ENCODE measurements around the gene ITGA11.

ITGA11 gene

DNA sequence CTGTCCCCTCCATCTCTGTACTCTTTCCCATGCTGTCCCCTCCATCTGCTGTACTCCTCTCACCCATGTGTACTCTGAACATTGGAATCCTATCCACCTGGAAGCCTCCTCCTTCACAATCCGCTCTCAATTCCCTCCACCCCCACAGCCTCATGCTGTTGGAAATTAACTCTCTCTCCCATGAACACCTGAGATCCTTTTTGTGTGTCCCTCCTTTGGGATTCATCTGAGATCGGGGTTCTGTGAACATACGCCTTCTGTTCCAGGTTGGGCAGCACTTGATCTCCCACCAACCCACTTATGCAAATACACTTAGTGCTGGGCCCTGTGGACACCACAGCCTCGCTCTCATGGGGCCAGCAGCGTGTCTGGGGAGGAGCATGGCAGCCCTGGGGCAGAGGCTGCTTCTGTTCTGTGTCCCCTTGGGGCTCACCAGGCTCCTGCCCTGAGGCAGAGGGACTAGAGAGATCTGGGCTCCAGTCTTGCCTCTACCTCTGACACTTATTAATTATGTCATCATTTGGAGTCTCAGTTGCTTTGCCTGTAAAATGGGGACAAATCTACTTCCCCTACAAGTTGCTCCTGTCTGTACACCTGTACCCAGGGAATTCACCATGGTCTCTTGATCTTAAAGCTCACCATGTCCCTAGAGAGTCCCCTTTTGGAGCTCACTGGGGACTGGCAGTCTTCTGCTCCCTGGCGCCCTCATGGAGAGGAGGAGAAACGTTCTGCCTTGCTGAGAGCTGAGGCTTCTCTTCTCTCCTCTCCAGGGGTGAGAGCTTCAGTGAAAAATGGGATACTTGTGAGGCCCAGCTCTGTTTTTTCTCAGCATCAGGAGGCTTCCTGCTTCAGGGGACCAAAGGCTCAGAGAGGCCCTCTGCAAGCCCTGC, 42.7 kb downstream of the ITGA11 start:
- no peak for DNase-seq

DNA sequence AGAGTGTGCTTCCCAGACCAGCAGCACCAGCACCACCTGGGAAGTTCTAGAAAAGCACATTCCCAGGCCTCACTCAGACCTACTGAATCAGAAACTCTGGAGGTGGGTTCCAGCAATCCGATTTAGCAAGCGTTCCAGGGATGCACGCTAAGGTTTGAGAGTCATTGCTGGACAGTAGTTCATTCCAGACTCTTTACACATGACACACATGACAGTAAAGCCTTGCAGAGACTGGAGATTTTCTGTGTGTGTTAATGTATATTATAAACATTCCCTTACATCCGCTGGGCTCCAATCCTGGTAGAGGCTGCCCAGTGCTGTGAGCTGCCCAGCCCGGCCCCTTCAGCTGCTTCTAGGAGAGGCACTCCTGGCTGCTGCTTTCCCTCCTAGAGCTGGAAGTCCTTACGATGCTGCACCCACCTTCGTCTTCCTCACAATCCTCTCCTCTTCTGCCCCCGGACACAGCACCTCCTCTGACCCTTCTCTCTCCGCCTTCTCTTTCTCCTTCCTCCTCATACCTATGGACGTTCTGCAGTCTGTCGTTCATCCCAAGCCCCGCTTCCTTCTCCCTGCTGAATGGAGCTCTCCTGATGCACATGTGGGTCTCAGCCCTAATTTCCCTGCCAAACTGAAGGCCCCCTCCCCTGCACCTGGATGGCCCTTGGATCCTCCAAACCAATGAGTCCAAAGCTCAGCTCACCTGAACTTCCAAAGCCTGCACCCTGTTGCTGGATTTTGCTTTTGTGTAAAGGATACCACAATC, 44.4 kb downstream of the ITGA11 start:
- DNase-seq: no peak

DNA sequence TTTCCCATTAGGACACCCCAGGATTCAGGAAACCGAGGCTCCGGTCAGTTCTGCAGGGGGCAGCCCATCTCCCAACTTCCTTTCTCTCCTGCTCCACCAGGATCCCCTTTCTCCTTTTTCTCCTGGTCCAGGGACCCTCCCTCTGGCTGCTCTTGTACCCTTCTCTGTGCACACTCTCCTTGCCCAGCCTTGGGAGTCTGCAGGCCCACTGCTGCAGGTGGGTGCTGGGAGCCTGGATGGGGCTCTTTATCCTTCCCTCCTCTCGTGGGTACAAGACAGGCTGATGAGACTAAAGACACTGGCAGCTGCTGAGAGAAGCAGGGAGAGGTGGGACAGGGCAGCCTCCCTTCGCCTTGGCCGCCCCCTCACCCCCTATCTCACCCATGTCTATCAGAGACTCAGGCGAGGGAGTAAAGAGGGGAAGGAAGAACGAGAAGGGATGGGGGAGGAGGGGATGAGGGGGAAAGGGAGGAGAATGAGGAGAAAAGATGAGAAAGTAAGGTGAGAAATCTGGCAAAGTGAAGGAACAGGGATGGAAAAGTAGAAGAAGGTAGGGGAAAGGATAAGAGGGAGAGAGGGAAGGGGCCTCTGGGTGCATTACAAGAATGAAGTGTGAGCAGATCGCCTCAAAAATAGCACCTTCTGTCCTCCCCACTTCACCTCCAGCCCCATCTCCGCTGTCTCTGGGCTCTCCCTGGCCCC, 45.2 kb downstream of the ITGA11 start:
- no peak for DNase-seq

DNA sequence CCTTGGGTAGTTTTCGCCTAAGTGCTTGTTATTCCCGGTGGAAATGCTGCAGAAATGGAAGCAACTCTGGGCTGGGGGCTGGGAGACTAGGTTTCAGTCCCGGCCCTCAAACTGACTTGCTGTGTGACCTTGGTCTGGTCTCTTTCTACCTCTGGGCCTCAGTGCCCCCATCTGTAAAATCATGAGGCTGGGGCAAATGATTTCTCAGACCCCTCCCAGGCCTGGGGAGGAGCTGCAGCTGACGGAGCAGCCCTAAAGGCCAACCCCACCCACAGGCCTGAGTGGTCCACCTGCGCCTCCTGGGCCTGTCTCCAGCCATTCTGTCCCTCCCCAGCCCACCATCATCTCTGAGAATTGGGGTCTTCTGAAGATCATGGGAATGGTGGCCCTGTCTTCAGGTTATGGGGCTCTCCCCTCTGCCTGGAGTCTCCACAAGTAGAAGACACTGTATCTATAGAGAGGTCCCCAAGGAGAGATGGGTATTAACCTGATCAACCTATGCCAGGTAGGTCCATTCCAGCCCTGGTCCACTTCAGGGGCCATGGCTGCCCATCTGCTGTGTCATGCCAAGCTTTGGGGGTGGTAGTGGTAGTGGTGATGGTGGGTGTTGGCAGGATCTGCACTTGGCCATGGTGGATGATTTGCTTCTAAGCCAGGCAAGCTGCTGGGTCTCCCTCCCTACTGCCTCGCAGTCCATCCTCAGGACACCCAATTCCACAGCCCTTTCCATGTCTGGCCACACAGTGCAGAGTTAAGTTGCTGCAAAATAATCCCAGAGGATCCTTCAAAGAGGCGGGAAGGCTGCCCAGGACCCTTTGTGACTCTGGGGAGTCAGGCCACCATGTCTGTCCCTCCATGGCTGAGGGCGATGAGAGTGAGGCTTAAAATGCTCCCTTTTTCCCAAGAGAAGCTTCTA, 46.0 kb downstream of the ITGA11 start:
- no peak for DNase-seq

DNA sequence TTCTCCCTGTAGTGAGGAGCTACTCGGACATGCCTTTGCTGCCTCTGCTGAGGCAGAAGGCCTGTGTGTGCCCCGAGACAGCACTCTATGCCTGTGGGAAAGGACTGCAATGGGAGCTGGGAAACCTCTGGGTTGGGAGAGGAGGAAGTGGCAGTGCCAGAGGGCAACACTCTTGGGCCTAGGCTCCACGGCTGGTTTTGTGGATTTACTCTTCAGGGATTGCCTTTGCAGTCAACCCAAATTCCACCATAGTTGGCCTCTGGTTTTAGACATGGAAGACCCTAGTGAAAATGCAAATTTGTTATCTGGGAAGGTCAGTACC, 46.8 kb downstream of the ITGA11 start:
- DNase-seq: no peak

DNA sequence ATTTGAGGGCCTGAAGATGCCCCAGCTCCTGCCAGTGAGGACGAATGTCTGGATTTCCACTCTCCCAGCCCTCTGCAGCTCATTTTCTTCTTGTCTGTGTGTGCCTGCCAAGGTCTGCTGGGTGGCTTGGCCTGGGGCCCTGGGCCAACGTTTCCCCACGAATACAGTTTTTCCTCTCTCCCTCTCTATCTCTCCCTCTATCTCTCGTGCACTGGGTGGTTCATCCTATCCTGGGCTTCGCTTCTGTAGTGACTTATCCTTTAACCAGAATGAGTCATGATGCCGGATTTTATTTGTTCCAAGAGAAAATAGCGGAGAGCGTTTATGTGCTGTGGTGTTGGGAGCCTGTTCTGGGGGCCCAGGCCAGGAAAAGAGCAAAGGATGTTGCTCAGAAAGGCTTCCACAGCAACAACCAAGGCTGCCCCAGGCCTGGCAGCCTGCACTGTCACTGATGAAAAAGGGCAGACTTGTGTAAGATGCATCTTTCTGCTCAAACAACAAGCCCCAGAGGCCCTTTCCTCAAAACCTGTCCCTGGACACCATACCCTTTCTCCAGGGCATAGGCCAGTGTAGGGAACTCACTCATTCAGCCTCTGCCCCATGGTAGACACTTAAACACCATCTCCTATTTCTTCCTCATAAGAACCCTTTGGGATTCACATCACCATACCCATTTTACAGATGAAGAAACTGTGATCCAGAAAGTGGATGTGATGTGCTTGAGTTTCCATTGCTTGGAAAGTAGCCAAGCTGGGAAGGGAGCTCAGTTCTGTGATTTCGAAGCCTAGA, 47.3 kb downstream of the ITGA11 start:
- DNase-seq: no peak

DNA sequence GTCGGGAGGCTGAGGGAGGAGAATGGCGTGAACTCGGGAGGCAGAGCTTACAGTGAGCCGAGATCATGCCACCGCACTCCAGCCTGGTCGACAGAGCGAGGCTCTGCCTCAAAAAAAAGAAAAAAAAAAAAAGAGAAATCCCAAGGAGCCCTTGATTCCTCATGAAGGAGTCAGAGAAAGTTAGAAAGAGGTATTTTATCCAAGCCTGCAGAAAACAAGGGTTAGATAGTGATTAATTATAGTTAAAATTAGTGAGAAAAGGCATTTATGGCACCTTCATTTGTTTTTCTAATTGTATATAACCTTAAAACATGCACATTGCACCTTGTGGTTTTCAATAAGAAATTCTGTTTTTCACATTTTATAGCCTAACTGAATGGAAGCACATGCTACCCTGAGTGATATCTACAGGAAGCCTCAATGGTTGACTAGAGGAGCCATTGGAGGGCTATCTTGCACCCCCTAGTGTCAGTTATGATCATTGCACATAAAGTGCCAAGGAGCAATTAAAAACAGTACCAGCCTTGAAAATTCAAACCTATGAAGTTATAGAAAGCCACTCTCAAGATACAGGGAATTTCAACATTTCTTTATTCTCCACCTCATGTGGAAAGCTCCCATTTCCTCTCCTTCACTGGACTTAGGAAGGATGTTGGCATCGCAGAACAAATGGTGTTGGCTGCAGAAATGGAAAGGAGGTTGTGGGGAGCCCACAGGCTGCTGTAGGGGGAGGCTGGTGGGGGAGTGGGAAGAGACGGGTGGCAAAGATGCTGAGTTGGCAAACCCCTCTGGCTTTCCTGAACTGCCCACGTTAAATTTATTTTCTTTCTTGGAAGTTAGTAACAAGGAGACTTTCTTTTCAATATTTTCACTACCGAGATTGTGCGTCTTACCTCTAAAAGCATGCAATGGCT, 48.5 kb downstream of the ITGA11 start:
- peak; percentile 78 for DNase-seq

DNA sequence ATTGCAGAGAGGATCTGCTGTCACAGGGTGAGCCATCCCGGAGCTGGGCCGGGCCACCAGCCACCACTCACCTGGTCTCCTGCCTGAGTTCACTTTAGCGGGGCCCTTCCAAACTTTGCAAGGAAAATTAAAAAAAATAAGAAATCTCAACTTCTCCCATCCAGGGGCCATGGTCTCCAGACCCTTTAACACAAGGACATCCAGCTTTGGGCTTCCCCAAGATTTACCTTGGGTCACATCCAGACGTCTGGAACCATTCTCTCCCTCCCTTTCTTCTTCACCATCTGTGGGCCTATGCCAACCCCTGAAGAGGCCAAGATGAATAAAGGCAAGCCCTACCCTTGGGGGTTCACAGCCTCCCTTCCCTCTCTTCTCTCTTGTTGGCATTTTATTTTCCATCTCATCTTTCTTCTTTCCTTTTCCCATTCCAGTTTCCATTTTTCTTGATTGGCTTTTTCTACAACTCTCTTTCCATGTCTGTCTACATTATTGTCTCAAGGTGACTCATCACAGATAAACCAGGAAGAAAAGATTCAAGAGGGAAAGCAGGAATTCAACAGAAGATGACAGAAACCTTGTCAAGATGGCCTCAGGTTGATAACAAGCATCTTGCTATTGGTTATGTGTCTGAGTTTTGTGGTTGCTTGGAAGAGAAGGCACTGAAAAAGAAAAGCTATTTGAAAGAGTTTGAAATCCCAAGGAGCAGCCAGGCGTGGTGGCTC, 49.5 kb downstream of the ITGA11 start:
- no peak for DNase-seq

DNA sequence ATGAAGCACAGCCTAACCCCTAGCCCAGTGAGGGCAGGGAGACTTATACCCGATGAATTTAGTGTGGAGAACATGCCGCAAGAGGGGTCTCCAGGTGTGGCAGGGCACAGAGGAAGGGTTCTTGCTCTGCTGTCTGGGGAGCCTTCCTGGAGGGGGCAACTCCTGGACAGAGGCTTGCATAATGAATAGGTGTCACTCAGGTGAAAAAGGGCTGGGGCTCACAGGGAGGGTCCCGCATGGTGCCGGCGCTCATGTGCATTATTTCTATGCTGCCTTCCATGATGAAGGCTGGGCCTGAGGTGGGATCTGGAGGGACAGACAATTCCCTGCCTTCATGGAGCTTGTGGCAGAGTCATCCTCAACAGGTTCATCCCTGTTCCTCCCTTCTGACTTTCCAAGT, 51.5 kb downstream of the ITGA11 start:
- no peak for DNase-seq

DNA sequence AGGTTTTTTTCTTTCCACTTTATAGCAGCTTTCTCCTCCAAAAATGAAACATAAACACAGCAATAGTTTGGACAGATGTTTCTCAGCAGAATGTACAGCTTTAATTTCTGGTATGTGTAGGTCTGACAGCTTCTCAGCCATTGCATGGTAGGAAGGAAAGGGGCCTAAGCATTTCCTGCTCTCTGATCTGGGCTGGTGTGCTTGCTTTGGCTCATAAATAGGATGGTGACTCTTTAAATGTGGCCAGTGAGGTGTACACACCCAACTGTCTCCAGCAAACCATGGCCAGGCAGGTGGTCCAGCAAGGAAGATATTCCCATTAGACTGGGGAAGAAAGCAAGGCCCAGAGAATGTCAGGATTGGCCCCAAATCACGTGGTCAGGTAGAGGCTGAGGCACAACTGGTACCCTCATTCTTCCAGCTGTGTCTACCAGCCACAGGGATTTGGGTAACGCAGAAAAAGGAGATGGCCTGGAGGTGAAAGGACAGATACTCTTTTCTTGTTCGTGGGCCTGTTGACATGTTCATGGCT, 52.1 kb downstream of the ITGA11 start:
- no peak for DNase-seq

DNA sequence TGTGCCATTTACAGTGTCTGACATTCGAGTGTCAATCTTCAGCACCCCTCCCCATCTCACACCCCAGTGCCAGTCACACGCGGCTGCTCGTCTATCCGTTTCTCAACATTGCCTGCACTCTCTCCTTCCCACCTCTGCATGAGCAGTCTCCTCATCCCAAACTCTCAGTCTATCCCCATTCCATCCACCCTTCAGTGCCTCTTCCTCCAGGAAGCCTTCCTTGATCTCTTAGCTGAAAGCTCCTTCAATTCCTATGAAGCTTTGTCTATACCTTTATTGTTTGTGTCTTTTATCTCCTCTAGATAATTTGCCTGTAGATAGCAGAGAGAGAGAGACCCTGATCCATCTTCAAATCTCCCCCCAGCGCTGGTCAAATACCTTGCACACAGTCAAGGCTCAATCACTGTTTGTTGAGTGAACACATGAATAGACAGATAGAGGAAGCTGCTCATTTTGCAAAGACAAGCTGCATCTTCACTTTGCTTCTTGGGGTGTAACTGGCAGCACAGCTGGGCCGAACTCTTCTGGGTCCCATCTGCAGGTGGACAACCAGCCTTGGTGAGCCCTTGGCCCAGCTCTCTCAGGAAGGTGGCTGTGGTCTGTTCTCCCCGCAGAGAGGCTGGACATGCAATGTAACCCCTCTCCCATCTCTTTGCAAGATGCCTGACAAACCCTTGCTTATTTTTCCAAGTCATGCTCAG, 52.8 kb downstream of the ITGA11 start:
- DNase-seq: no peak

DNA sequence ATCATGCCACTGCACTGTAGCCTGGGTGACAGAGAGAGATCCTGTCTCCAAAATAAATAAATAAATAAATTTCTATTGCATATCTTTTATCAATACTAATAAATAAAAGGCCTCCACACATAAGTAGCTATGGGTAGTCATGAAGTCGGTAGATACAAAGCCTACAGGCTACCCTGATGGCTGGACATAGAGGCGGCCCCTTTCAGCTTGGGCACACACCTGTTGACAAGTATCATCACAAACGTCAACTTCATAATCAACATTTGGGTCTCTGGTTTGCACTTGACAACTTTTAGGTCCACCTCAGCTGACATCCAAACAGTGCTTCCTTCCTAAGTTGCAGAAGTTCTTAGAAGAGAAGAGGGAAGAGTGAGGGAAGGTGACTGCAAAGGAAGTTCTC, 53.4 kb downstream of the ITGA11 start:
- DNase-seq: no peak

DNA sequence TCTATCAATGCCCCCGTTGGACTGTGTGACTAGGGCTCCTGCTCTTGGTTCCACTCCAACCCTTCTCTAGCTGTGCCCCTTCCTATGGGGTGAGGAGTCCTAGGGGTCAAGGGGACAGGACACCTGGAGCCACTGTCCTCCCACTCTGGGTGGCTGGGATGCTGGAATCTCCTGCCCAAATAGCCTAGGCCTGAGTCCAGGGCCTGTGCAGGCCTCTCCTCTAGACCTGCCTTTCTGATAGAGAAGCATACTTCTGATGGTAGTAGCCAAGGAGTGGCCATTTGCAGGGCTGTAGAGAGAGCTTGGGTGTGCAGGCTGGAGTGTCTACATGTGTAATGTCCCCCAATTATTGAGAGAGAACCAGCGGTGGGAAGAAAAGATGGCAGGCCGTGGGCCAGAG, 54.2 kb downstream of the ITGA11 start:
- DNase-seq: no peak

DNA sequence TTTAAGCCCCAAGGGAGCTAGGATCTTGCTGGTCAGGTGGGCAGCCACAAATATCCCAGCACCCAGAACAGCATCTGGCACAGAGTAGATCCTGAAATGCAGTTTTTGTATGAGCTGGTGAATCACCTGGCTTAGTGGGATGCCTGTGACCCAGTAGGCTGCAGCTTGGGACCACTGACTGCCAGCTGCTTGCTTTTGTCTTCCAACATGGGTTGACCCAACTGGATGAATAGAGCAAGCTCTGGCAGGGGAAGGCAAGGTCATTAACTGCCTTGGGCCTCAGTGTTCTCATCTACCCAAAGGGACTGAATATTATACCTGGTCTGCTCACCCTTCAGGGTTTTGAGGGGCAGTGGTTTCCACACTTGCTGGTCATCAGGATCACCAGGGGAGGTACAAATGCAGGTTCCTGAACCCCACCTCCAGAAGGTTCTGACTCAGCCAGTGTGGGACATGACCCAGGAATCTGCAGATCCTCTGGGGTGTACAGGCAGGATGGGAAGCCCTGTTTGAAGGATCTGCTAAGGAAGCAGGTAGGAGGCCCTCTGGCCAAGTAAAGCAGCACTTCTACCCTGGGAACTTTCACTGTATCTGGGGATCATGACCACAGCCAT, 55.4 kb downstream of the ITGA11 start:
- DNase-seq: no peak

DNA sequence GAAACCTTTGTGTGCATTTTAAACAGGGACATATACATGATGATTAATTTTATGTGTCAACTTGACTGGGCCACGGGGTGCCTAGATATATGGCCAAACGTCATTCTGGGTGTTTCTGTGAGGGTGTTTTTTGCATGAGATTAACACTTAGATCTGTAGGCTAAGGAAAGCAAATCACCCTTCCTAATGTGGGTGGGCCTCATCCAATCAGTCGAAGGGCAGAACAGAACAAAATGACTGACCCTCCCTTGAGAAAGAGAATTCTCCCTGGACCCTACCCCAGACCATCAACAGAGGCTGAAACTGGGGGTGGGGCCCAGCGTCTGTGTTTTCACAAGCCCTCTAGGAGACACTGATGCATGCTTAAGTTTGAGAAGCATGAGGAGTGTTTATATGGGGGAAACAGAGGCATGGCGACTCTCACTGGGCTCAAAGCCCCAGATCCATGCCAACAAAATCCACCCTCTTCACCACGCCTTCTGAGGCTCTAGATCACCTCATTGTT, 56.2 kb downstream of the ITGA11 start:
- DNase-seq: no peak

DNA sequence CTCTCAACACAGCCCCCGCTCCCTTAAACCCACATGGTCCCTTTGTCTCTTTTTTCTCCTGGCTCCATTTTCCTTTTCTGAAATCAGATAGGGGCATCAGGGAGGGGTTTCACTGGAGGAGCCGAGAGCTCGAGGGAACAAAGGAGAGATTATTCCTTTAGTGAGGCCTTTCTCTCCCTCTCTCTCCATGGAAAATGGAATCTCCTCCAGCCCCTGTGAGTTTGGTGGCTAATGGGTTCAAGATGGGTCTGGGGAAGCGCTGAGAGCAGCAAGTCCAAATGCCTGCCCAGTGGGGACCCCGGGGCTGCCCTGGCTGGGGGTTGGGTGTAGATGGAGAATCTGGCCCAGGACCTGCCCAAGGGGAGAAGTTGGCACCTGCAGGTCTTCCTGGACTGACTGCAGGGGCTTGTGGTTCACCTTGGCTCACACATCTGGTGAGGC, 56.8 kb downstream of the ITGA11 start:
- no peak for DNase-seq

DNA sequence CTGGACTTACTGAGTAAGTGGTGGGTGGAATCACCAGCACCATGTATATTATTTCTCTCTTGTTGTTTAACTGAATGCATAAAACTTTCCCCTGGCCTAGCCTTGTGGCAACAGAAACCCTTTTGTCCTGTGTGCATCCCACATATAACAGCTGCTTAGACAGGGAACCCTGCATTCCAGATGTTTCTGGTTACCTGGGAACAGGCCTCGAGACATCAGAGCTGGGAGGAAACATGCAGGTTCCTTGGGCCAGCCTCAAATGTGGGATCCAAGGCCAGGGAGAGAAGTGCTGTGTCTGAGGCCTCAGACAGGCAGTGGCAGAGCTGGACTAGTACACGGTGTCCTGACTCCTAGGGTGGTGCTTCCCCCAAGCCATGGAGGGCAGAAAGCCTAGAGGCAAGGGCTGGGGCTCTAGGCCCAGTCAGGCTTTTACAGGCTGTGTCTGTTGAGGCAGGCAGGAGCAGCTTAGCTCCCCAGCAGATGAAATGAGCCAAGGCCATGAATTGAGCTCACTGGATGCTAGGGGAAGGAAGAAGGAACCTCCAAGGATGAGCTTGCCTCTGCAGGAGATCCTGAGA, 57.7 kb downstream of the ITGA11 start:
- no peak for DNase-seq

DNA sequence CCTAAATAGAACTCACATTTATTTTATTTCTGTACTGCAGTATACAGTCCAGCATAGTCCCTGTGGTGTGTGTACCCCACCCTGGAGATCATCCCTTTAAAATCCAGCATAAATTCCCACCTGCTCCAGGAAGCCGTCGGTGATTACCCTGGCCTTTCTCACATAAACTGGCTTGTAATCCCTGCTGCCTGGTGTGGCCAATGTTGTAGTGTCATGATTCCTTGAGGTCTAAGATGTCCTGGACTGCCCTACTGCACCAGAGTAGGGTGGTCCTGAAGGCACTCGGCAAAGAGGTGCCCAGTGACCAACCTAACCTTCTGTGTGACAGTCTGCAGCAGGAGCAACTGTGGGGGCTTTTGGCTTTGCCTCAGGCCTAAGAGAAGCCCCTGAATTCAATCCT, 58.9 kb downstream of the ITGA11 start:
- no peak for DNase-seq

Measured in activated CD4-positive, alpha-beta T cell treated with anti-CD3 and anti-CD28 coated beads, Interleukin-2, Interleukin-6, amounts not matched to agents 100 ng/mL and 50 ng/mL, durations not matched to agents 16 hours and 8 hours (primary cell).